ENCODE measurements around the gene RPL27.

- TF ChIP-seq CTCF (conservative IDR thresholded peaks at IDR 0.05; ENCODE audit: low read depth, low read length) (no peak), EZH2 (IDR thresholded peaks at IDR 0.05; ENCODE audit: borderline replicate concordance, low read depth, low read length, poor library complexity, severe bottlenecking) (no peak)
These were observed 6.7 kb upstream of the RPL27 start for GRCh38 chr17:42991471-42991870.

All from A673 (cell line).